Measurements from ENCODE around the gene TMEM114. TPM values are rescaled to one million over a fixed set of nuclear protein-coding genes. Genes with fewer than 3 reads are reported as not detected.

Gene TMEM114
- total RNA-seq (2021; ENCODE audit: unreplicated experiment) (not detected), Bru-seq, nascent RNA (percentile 4 among the genes with signal in this experiment), BruChase-seq, experiment 1, labeled RNA remaining after a 6-hour chase (percentile 5 among the genes with signal in this experiment), BruChase-seq, experiment 2, labeled RNA remaining after a 2-hour chase (not detected)
- polyA plus RNA-seq (2012), result not detected in 2 replicates
- long read RNA-seq, result 0 reads

GRCh38 chr16:8589900-8590688 is at the start of gene TMEM114:
Gene TMEM114, minus strand, starts transcription at chr16:8590511. Its CDS starts 673 bp downstream, at chr16:8589838.
- ChIA-PET CTCF (no interaction called here), POLR2A (no interaction called here), RAD21 (ENCODE audit: low non-redundant PET in 1 of 2, low total read pairs in 2 of 2, uncharacterized antibody in 2 of 2, unreplicated experiment in 2 of 2) (no interaction called here)
- DNase-seq (ENCODE audit: low read depth, low spot score) (no peak), ATAC-seq (no peak)
- Histone ChIP-seq H2AFZ (ENCODE audit: low read depth, low read length, poor library complexity, severe bottlenecking) (no peak within 1 kb of the TSS), H3K9ac (ENCODE audit: low read length) (no peak within 1 kb of the TSS), H3K9me2 (ENCODE audit: insufficient read depth) (no peaks in the 10 kb centered on the region), H3K4me3 (replicated peaks in 1 of 2; ENCODE audit: low read depth in 1 of 2, low read length in 2 of 2) (no peak within 1 kb of the TSS), H3K4me1 (ENCODE audit: control insufficient read depth in 1 of 2, insufficient read depth in 2 of 2, low read length in 2 of 2) (no peaks in the 10 kb centered on the region), H3K27me3 (ENCODE audit: insufficient read depth, low read length) (peaks cover 5% of the 10 kb centered on the region; the same call in 1 of the 2 replicates), H3K27ac (ENCODE audit: low read depth, low read length) (no peak within 1 kb of the TSS), H3K79me2 (ENCODE audit: insufficient read depth, low read length) (no peaks in the 10 kb centered on the region), H3K4me2 (ENCODE audit: low read length) (no peak within 1 kb of the TSS), H3K9me3 (ENCODE audit: control insufficient read depth in 1 of 2, insufficient read depth in 1 of 2, low read depth in 1 of 2, low read length in 2 of 2) (no peaks in the 10 kb centered on the region), H3K36me3 (ENCODE audit: control insufficient read depth in 1 of 2, insufficient read depth in 2 of 2, low read length in 2 of 2) (no peaks in the 10 kb centered on the region), H4K20me1 (ENCODE audit: insufficient read depth) (no peaks in the 10 kb centered on the region)
- intact Hi-C loops (cut with micrococcal nuclease), result no loop called here
- no peak for TF ChIP-seq ELF1 (IDR thresholded peaks at IDR 0.05; ENCODE audit: borderline replicate concordance, low read depth)
- no peak for TF ChIP-seq ATF3 (IDR thresholded peaks at IDR 0.05)
- TF ChIP-seq REST (IDR thresholded peaks at IDR 0.05; ENCODE audit: low read depth), result no peak
- TF ChIP-seq ZNF274 (IDR thresholded peaks at IDR 0.05; ENCODE audit: low read depth, low read length), result no peak
- TF ChIP-seq CTCF (IDR thresholded peaks at IDR 0.05 in 2 of 3, conservative IDR thresholded peaks at IDR 0.05 in 1 of 3; ENCODE audit: borderline replicate concordance in 1 of 3, insufficient read depth in 1 of 3, low read depth in 2 of 3, low read length in 2 of 3), result no peak
- no TSS peak for BruUV-seq (replicated peaks)

Measured in HCT116 (cell line).